ENCODE data around the gene SRSF10. TPM values are rescaled to one million over a fixed set of nuclear protein-coding genes. Genes with fewer than 3 reads are reported as not detected.

The SRSF10 gene
- total and polyA plus RNA-seq, 2 of the 8 experiments (the other 6 are each of a cell fraction or from before 2014, with no cell fraction given): 155 to 194 TPM

GRCh38 chr1:23958810-23959460, 21.2 kb downstream of the SRSF10 start:
- peak overlapping the region; percentile 53 to 90 (median 84) for H3K4me3 ChIP-seq (ENCODE audit: extremely low read depth in 1 of 4, insufficient read depth in 2 of 4, low read depth in 3 of 4, low read length in 4 of 4)
- H4K5ac ChIP-seq (ENCODE audit: insufficient read length, low read depth, low read length): peak overlapping the region; percentile 88
- CTCF ChIA-PET (ENCODE audit: partially characterized antibody): interaction anchor here (1.0 to 1.1 kb wide), 2 partner anchors 9 to 153 kb away, joined by 3 to 4 read pairs; no protein-coding TSS in a partner anchor
- no peak overlapping the region for H2AK5ac ChIP-seq (ENCODE audit: low read depth, low read length)
- H3K9me3 ChIP-seq (ENCODE audit: insufficient read depth in 2 of 2, low read depth in 1 of 2, low read length in 1 of 2): no peaks in the 10 kb centered on the region
- peak in 1 of 2 experiments; percentile 39 for DNase-seq (ENCODE audit: low read depth in 1 of 2, low spot score in 2 of 2)
- peak overlapping the region; percentile 93 for H3K18ac ChIP-seq (ENCODE audit: extremely low read depth, low read length)
- H4K8ac ChIP-seq (ENCODE audit: extremely low read depth, insufficient read depth, low read length): peak overlapping the region; percentile 94
- no peak overlapping the region for H2BK120ac ChIP-seq (replicated peaks; ENCODE audit: low read depth, low read length)
- H3K4me1 ChIP-seq (replicated peaks in 1 of 4; ENCODE audit: control insufficient read depth in 3 of 4, insufficient read depth in 4 of 4, low read length in 3 of 4): peaks cover 2 to 4% (median 3%) of the 10 kb centered on the region in 4 experiments; a peak in 6 of 7 replicates
- no peaks in the 10 kb centered on the region for H3K27me3 ChIP-seq (replicated peaks in 1 of 4; ENCODE audit: control insufficient read depth in 3 of 4, extremely low read depth in 1 of 4, insufficient read depth in 3 of 4, low read length in 3 of 4)
- H3K23me2 ChIP-seq (ENCODE audit: low read depth, low read length): peaks cover 7% of the 10 kb centered on the region
- H2BK20ac ChIP-seq (ENCODE audit: low read length): no peak overlapping the region
- H3K9ac ChIP-seq (replicated peaks in 1 of 4; ENCODE audit: extremely low read depth in 1 of 4, low read depth in 3 of 4, low read length in 3 of 4): peak overlapping the region; percentile 67 to 99 (median 86)
- no peak overlapping the region for H2BK12ac ChIP-seq (ENCODE audit: low read depth, low read length)
- peak overlapping the region; percentile 83 for H2BK5ac ChIP-seq (ENCODE audit: low read depth, low read length)
- H2BK15ac ChIP-seq (ENCODE audit: low read length): 0 out of 2 replicates have a peak overlapping the region, but pooled peaks have one; percentile 61
- 13% methylated on average over 22 of the region's 30 CpGs; no CpG with 5 or more reads in 1 of the 2 experiments for WGBS, 2 experiments (ENCODE audit: extremely low coverage in 1 of 2, insufficient coverage in 1 of 2, insufficient read length in 1 of 2, insufficient replicate concordance in 2 of 2, low coverage in 1 of 2, low lambda C conversion rate in 2 of 2, missing lambda C conversion rate in 1 of 2)
- no peak overlapping the region for H3K14ac ChIP-seq (ENCODE audit: insufficient read length)
- peak overlapping the region; percentile 75 for H4K91ac ChIP-seq (replicated peaks; ENCODE audit: insufficient read length, low read length)
- no peaks in the 10 kb centered on the region for H4K20me1 ChIP-seq (replicated peaks in 1 of 2; ENCODE audit: control insufficient read depth in 1 of 2, insufficient read depth in 2 of 2, low read length in 2 of 2)
- peak overlapping the region; percentile 73 for H3K4ac ChIP-seq (replicated peaks; ENCODE audit: insufficient read length, low read depth, low read length)
- peak overlapping the region; percentile 82 to 87 for H3K4me2 ChIP-seq (ENCODE audit: insufficient read depth in 1 of 2, low read depth in 2 of 2, low read length in 2 of 2)
- peaks cover 0 to 15% of the 10 kb centered on the region in 2 experiments; a peak in 2 of 4 replicates for H3K79me2 ChIP-seq (ENCODE audit: control insufficient read depth in 1 of 2, insufficient read depth in 2 of 2, low read length in 2 of 2)
- POLR2A ChIA-PET (ENCODE audit: partially characterized antibody): interaction anchor here (0.5 to 16.6 kb wide), 12 partner anchors 9 to 192 kb away, joined by 3 to 267 read pairs (median 4); partner anchors contain the start of genes FUCA1, GALE and SRSF10
- no peak for FAIRE-seq
- no peak overlapping the region for H3K23ac ChIP-seq (ENCODE audit: insufficient read length)
- peak overlapping the region; percentile 86 for H3K27ac ChIP-seq (ENCODE audit: low read depth, low read length)
- H3K36me3 ChIP-seq (ENCODE audit: control insufficient read depth in 2 of 4, insufficient read depth in 4 of 4, low read length in 3 of 4): peaks cover 0 to 22% (median 2%) of the 10 kb centered on the region in 4 experiments; a peak in 3 of 8 replicates
- H3K56ac ChIP-seq (replicated peaks; ENCODE audit: insufficient read length, low read depth, low read length): peak overlapping the region; percentile 83
- H2AFZ ChIP-seq (ENCODE audit: low read length): peak overlapping the region; percentile 14; the same call in 1 of the 2 replicates
- no peaks in the 10 kb centered on the region for H3K79me1 ChIP-seq (ENCODE audit: low read depth, low read length)
- no peak for TF ChIP-seq RXRA (IDR thresholded peaks at IDR 0.05; ENCODE audit: insufficient read depth, low read depth, low read length)
- TF ChIP-seq EZH2 (IDR thresholded peaks at IDR 0.05; ENCODE audit: low read depth, low read length, severe bottlenecking): no peak
- TF ChIP-seq YY1 (IDR thresholded peaks at IDR 0.05; ENCODE audit: low read depth, low read length): no peak
- no peak for TF ChIP-seq BRCA1 (IDR thresholded peaks at IDR 0.05; ENCODE audit: low read depth, low read length)
- no peak for TF ChIP-seq CBX8 (IDR thresholded peaks at IDR 0.05; ENCODE audit: borderline replicate concordance, low read depth, low read length)
- TF ChIP-seq CBX5 (IDR thresholded peaks at IDR 0.05; ENCODE audit: low read depth, low read length): no peak
- no peak for TF ChIP-seq CEBPB (IDR thresholded peaks at IDR 0.05; ENCODE audit: low read depth, low read length)
- TF ChIP-seq KDM5A (IDR thresholded peaks at IDR 0.05; ENCODE audit: low read length): no peak
- no peak for TF ChIP-seq SP2 (IDR thresholded peaks at IDR 0.05; ENCODE audit: low read length)
- TF ChIP-seq BACH1 (IDR thresholded peaks at IDR 0.05; ENCODE audit: low read length): no peak; the same call in 1 of the 2 replicates
- no peak for TF ChIP-seq MAFK (IDR thresholded peaks at IDR 0.05; ENCODE audit: low read depth, low read length)
- no peak for TF ChIP-seq SAP30 (IDR thresholded peaks at IDR 0.05; ENCODE audit: insufficient read depth, insufficient replicate concordance, low read length)
- no peak for TF ChIP-seq GABPA (IDR thresholded peaks at IDR 0.05; ENCODE audit: borderline replicate concordance, insufficient read depth, low read length)

All from H1 (cell line).